ENCODE measurements around the gene USP20.

- TF ChIP-seq CTCF (IDR thresholded peaks at IDR 0.05) (no peak), POLR2A (IDR thresholded peaks at IDR 0.05) (no peak)
Observed at GRCh38 chr9:129878291-129878690, 43.0 kb downstream of the USP20 start.
